HG02610 (cell line): ENCODE data around the gene GABRD.

ENCODE experiments used
- ATAC-seq: cut with Tn5 transposase; IDR thresholded peaks from one replicate; pipeline ENCODE4 v1.9.1; 2021; ENCODE audit warnings: mild to moderate bottlenecking, moderate library complexity; ENCODE audit not compliant: unreplicated experiment

Gene GABRD

DNA sequence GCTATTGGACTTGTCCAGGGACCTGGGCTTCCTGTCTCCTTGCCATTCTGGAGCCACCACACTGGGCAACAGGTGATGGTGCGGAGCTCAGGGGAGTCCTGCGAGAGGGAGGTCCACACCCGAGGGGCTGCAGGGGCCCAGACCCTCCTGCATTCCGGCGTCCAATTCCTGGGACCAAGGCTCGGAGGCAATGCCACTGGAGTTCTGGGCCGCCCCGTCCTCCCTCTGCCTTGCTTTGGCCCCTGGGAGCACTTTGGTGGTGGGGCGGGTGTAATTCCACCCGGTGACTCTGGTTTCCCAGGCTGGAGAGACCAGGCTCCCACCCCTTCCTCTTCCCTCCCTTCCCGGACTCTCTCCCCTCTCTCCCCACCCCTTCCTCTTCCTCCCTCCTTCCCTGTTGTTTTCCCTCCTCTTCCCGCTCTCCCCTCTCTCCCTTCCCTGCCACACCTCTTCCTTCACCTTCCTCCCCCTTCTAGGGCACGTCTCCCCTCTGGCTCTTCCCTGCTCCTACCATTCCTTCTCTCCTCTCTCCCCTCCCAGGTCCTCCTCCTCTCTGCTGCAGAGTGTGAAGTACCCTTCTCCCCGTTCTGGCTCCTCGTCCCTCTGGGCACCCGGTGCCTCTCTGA lies 33.0 kb downstream of the GABRD start:
- ATAC-seq, result no peak

DNA sequence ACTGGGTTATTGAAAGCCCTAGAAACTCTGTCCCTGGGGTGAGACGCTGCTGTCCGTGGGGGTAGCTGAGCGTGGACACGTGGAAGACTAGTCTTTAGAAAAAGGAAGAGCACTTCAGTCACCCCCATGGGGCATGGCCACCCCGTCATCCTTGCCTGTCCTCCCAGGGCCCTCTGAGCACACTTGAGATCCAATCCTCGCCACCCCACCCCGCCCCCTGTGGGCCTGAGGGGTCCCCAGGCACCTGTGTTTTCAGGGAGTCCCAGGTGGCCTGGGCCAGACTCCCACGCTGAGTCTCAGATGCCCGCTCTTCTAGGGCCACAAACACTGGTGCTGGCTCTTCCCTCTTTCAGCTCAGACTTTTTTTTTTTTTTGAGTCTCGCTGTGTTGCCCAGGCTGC lies 33.6 kb downstream of the GABRD start:
- no peak for ATAC-seq

DNA sequence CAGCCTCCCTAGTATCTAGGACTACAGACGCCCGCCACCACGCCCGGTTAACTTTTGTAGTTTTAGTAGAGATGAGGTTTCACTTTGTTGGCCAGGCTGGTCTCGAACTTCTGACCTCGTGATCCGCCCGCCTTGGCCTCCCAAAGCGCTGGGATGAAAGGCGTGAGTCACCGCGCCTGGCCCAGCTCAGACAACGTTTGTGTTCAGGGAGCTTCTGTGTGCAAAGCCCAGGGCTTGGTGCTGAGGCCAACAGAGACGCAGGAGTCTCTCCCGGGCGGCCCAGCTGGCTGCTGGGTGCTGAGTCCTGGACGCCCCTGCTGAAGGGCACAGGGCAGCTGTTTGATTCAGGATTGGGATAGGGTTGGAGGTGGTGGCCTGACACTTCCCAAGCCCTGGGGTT lies 34.1 kb downstream of the GABRD start:
- no peak for ATAC-seq

DNA sequence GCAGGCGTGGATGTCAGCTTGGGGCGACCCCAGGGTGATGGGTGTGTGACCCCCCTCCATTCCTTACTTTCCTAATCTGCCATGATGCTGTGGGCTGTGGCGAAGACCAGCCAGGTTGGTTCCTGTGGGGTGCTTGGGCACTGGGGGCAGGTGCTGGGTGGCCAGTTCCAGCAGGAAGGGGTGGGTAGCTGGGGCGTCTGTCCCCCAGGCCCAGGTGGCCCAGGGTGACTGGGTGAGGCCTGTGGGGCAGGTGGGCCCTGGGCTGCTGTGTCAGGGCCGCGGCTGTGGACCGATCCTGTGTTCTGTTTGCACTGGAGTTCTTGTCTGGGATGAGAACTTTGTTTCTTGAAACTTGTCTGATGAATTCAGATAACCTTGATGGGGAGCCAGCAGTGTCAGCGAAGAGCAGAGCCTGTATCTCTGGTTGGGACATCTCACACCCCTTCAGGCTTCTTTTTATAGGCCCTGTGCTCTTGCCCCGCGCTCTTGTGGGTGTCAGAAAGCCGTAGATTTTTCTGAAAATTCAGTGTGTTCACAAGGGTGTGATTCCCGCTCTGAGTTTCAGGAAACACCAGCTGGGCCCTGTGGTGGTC lies 34.7 kb downstream of the GABRD start:
- no peak for ATAC-seq

DNA sequence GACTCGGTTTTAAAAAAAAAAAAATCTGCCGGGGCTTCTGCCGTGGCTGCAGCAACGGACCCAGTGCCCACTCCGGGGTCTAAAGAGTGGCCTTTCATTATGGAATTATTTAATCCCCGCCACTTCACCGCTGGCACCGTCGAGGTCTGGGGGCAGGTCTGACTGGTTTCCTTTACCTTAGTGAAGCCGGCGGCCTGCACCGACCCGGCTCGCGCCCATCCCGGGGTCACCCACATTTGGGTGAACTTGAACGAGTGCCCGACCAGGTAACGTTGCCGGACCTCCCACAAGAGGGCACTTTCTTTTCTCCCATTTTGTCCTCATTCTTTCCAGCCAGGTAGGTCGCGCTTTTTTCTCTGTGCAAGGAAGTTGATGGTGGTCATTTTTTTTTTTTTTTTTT lies 35.4 kb downstream of the GABRD start:
- no peak for ATAC-seq

DNA sequence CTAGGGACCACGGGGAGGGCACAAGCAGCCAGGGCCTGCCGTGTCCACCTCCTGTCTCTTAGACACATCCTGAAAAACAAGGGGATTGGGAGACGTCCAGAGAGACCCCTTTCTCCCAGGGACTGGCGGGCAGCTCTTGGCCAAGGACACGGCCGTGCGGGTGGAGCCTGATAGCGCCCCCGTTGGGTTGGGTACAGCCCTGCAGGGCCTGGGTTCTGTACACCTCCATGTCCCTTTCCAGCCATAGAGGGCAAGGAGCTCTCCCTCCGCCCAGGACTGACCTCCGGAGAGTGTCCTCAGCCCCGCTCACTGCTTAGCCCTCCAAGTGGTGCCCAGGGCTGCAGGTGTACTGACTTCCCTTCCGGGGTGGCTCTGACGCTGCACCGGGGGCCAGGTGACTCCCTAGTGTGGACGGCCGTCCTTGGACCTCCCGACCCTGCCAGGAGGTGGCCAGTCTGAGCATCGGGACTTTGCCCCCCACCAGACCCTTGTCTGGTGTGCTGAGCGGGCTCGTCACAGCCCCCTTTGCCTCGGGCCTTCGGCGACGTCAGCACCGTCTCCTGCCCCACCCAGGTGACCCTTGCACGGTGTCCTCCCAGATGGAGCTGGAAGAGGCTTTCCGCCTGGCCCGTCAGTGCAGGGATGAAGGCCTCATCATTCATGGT lies 36.9 kb downstream of the GABRD start:
- no peak for ATAC-seq

DNA sequence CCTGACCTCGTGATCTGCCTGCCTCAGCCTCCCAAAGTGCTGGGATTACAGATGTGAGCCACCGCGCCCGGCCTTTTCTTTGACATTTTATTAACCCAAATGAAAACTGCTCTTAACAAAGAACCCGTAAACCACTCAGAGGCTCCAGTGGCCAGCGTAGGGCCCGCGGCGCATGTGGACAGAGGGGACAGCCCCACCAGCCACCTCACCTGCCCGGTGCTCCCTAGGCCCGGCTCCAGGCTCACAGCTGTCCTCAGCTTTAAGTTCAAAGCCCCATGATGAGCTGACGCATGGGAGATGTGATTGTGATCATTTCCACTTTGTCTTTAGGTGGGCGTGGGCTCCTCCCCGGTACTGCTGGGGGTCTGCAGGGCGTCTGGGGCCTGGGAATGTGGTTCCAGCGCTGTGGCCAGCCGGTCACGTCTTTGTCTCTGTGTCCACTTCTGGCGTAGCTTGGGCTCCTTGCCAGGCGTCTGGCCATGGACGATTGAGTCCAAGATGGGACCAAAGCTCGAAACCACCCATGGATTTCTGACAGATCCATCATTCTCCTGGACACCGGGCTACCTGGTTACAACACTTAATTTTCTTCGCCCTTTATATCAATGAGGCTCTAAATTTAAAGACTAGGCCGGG lies 37.9 kb downstream of the GABRD start:
- no peak for ATAC-seq

DNA sequence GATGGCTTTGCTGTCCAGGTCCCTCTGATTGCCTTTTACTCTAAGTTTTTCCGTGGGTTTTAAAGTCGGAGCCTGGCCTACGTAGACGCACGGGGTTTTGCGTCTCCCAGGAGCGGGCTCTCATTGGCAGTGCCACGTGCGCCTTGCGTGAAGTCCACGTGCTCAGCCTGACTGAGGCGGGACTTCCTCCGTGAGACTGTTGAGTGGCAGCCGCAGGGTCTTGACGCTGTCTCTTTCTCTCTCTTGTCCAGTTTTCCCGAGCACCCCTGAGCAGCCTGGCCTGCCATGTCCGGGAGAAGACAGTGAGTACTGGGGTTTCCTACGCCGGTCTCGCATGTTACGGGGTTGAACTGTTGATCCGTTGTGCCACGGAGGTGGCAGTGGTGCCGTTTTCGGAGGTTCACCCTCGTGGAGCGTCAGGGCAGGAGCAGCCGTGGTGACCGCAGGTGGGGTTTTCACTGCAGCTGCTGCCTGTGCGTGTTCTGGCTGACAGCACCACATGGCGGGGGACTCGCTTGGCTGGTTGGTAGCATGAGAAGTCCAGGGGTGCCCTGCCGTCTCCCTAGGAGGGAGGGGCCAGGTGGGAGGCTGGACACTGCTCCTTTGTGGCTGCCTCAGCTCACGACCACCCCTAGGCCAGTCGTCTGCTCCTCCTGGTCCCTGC lies 40.3 kb downstream of the GABRD start:
- ATAC-seq, result no peak

DNA sequence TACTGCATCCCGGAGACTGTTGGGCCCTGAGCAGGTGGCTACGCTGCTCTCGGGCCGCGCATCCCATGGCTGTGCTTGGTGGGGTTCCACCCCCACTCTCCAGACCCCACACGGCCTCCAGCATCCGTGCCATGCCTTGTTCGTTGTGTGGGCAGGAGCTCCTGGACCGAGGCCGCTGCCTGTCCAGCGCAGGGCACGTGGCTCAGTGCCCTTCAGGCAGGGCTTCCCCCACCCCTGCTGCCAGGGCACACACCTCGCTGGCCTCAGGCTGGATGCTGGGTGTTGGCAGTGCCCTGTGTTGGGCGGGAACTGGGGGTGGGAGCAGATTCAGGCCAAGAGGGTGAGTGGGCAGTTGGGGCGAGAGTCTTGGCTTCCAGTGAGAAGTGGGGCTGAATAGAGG lies 40.9 kb downstream of the GABRD start:
- ATAC-seq, result no peak

DNA sequence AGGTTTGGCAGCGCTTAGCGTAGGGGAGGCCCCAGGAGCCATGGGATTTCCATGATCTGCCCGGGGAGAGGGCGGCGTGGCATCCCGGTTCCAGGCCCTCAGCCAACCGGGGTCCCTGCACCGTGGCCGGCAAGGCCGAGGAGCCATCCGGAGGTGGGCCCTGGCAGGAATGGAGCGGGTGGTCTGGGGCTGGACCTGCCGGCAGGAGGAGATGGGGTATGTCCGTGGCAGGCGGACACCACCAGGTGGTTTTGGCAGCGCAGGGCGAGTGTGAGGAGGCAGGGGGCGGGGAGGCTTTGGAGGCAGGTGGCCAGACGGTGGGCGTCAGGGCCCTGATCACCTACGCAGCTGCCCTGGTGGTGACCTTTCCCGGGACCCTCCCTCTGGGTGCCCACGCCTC lies 41.4 kb downstream of the GABRD start:
- no peak for ATAC-seq

DNA sequence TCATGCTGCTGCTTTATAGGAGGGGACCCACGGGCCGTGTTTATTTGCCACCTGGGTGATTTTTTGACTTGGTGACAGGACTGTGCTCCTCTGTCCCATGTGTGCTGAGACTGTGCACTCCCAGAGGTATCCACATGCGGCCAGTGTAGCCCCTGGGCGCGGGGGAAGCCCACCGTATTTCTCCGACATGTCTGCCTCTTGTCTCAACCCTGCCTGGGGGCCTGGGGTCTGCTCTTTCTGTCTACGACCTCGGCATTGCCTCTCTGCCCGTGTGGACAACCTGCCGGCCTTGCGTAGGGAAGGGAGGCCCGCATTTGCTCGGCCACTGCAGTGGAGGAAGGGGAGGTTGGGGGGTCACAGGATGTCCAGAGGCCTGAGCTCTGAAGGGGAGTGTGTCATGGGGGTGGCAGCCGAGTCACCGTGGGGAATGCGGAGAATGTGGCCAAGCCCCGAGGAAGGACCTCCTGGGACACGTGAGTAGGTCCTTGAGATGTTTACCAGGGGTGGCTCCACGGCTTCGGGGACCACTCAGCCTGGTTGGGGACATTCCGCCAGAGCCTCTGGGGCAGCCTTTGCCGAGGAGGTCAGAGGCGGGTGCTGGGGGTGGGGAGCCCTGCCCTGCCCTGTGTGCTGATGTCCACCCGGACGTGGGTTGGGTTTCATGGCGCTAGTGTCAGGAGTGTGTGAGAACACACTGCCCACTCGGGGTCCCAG lies 42.1 kb downstream of the GABRD start:
- ATAC-seq, result no peak

DNA sequence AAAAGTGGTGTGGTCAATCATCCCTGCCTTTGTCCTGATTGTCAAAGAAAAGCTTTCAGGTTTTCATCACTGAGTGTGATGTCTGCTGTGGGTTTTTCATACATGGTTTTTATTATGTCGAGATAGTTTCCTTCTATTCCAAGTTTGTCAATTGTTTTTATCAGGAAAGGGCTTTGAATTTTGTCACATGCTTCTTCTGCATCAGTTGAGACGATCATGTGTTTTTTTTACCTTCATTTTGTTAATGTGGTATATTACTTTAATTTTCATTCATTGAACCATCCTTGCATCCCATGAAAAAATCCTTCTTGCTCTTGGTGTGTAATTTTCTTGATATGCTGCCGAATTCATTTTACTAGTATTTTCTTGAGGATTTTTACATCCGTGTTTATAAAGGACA lies 46.6 kb downstream of the GABRD start:
- ATAC-seq, result no peak

DNA sequence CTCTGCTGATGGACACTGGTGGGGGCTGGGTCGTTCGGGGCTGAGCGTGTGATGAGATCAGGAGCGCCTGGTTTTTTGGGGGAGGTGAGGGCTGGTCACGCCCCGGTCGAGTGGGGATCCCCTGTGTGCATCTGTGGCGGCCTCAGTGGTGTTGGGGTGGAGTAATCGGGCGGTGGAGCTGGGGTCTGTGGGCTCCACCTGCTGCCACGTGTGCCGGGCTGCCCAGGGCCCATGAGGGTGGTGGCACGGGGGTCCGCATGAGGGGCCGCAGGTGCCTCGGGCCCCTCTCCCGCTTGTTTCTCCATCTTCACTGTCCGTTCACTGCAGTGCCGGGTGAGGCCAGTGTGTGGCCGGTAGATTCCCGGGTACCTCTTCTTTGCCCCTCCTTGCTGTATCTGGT lies 48.2 kb downstream of the GABRD start:
- no peak for ATAC-seq

DNA sequence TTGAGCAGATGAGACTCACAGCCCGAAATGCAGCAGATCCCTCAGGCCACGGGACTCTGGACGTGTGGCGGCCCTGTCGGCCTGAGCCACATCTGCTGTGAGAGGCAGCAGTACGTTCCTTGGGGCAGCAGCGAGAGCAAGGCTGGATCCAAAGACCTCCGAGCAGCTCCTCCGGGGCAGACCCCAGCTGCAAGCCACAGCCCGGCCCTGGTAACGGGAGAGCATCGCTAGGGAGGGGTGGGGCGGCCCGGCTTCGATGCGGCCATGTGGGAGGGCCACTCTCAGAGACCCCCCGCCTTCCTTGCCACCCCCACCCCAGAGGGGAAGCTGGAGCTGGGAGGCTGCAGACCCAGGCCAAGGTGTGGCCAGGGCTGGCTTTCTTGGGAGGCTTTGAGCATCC lies 48.8 kb downstream of the GABRD start:
- no peak for ATAC-seq

DNA sequence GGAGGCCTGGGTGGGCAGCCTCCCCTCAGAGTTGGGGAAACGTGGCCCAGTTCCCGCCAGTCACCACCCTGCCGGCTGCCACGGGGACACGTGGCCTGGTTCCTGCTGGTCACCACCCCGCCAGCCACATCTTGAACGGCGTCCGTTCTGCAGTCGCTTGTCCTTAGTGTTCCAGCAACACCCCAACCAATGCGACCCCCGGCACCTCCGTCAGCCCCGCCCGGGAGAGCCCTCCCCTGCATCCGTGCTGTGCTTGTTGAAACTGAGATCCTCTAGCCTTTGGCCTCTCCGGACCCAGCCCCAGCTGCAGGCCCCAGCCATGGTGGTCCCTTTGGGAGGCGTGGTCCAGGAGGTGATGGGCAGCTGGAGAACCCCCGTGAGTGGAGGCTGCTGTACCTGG lies 49.8 kb downstream of the GABRD start:
- ATAC-seq, result no peak

DNA sequence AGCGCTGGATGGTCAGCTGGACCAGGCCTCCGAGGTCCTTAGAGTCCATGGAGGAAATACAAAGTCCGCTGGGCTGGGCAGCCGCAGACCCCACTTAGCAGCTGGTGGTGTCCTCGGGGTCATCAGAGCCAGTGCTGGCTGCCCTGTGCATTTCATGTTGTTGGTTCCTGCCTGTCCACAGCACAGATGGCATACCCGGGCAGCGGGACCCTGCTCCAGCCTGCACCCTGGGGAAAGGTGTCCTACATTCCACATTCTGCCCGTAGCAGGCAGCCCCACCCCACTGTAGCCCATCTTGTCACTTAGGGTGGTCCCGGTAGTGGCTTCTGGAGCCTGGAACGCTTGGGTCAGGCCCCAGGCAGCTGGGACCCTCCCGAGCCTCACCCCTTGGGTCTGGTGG lies 50.9 kb downstream of the GABRD start:
- ATAC-seq, result no peak

DNA sequence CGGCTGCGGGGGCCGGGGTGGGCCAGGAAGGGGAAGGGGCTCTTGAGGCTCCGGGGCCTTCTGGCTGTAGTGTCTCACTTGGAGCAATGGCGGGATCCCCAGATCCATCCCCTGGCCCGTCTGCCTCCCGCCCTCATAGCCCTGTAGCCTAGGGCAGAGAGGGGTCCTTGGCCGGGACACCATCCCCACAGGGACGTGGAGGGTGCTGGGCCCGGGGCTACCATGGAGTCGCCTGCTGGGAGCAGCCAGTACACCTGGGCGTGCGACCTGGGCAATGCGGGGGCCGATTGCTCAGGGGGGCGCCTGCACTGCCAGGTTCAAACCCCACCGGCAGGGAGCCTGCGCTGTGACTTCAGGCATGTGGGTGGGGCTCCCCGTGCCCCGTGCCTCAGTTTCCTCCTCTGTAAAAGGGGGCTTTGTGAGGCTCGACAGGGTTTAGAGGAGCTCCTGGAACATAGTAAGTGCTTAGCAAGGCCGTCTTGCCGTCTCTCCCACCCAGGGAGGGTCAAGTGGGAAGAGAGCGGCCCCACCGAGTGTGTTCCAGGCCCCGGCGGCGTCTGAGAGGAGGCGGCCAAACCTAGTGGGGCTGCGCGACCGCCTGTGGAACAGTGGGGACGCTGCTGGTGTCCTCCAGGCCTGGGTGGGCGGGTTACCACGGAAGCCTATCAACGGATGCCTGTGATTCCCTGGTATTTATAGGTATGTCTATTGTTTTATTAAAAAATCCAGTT lies 51.8 kb downstream of the GABRD start:
- ATAC-seq, result no peak

DNA sequence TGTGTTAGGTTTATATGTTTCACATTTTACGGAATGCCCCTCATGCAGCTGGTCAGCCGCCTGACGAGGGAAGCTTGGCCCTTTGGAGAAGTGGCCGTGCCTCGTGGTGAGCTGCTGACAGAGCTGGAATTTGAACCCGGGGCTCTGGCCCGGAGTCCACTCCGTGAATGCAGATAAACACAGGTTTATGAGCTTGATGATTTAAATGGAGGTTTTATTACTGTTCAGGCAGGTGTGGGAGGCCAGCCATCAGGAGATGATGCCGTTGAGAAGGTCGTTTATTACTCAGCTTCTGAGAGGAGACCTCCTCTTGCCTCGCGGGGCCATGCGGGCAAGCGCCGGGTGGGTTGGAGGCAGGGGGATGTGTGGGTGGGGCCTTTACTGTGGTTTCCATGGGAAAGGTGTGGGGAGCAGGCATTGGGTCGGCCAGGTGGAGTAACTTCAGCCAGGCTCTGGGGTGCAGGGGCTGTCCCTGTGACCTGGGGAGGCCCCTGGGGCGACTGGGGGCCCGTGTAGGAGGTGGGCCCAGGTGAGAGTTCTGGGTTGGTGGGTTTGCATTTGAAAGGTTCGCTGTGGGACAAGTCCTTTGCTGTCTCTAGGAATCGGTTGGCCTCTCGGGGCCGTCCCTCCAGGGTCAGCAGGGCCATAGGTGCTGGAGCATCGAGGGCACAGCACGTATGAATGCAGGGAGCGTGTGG lies 53.1 kb downstream of the GABRD start:
- ATAC-seq, result no peak

DNA sequence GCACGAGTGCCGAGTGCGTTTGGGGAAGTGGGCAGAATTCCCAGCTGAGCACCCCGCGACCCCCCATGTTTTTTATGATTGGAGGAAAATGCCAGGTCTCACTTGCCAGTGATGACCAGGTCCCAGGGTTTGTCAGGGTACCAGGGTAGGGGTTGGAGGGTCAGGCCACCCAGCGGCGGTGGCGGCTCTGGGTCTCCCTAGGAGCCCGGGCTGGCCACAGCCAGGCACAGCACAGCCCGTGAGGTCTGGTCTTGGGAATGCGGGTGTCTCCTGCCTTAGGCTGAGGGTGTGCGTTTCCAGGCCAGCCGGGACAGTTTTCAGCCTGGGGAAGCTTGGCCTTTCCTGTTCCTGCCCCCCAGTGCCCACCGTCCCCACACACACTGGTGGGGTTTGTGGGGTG lies 53.7 kb downstream of the GABRD start:
- ATAC-seq, result no peak
